Measurements from ENCODE around the gene CDCP2. TPM values are rescaled to one million over a fixed set of nuclear protein-coding genes. Genes with fewer than 3 reads are reported as not detected.

Gene CDCP2
- total RNA-seq: not detected in 2 replicates

GRCh38 chr1:54152696-54153095 is at the start of gene CDCP2:
TSS of gene CDCP2 (minus strand) at chr1:54153000. CDS start at chr1:54152922, 78 bp downstream.

DNA sequence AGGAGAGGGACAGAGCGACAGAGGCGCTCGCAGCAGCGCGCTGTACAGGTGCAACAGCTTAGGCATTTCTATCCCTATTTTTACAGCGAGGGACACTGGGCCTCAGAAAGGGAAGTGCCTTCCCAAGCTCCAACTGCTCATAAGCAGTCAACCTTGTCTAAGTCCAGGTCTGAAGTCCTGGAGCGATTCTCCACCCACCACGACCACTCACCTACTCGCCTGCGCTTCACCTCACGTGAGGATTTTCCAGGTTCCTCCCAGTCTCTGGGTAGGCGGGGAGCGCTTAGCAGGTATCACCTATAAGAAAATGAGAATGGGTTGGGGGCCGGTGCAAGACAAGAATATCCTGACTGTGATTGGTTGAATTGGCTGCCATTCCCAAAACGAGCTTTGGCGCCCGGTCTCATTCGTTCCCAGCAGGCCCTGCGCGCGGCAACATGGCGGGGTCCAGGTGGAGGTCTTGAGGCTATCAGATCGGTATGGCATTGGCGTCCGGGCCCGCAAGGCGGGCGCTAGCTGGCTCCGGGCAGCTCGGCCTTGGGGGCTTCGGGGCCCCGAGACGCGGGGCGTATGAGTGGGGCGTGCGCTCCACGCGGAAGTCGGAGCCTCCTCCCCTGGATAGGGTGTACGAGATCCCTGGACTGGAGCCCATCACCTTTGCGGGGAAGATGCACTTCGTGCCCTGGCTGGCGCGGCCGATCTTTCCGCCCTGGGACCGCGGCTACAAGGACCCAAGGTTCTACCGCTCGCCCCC is 47.1 kb upstream of the CDCP2 start, which contains the start of the genes CYB5RL and MRPL37:
CYB5RL (minus strand) TSS at position 266 of the 754 bp plus-strand sequence. CDS start 4,414 bp downstream, outside the sequence.
MRPL37 (plus strand) TSS at position 403 of the 754 bp plus-strand sequence; CDS start at position 480, 77 bp downstream.

Other genes with a start within 250 kb of the CDCP2 start
- 19.2 and 24.0 TPM in 2 replicates for gene IFT25, start 207.3 kb downstream of the CDCP2 start, total RNA-seq
- gene LRRC42, start 206.7 kb downstream of the CDCP2 start, total RNA-seq: 26.5 and 29.6 TPM in 2 replicates
- gene LDLRAD1, start 134.8 kb downstream of the CDCP2 start, total RNA-seq: not detected in 2 replicates
- 200 and 645 TPM in 2 replicates for gene TMEM59, start 99.8 kb downstream of the CDCP2 start, total RNA-seq
- gene TCEANC2, start 99.4 kb downstream of the CDCP2 start, total RNA-seq: 3.1 and 3.6 TPM in 2 replicates
- gene CYB5RL, start 47.0 kb upstream of the CDCP2 start, total RNA-seq: 3.5 and 3.9 TPM in 2 replicates
- gene MRPL37, start 47.2 kb upstream of the CDCP2 start, total RNA-seq: 37.8 and 77.5 TPM in 2 replicates

All from regular cardiac myocyte (primary cell).